OCI-LY3 (cell line): Measurements from ENCODE around the gene ATP8A2.

Experiments
- H2AFZ ChIP-seq: fragments of 200-600, 300-600 bp; shearing (Covaris generic); 2 replicates; pipeline ENCODE4 v1.6.0; 2014; ENCODE audit warnings: antibody characterized with exemption, low read depth, low read length
- H3K27ac ChIP-seq: fragments of 200-600, 300-600 bp; sonication (generic); 2 replicates; pipeline ENCODE4 v1.5.1; 2014; ENCODE audit warnings: mild to moderate bottlenecking, low read length, moderate library complexity, mixed read lengths
- H3K27me3 ChIP-seq: fragments of 200-600, 300-600 bp; sonication (generic); 2 replicates; pipeline ENCODE4 v1.6.1; 2014; ENCODE audit warnings: low read depth, low read length, mixed read lengths
- H3K36me3 ChIP-seq: fragments of 200-600, 300-600 bp; sonication (generic); replicated peaks from 2 replicates; pipeline ENCODE3; 2014; ENCODE audit warnings: low read depth, low read length, mixed read lengths
- H3K4me1 ChIP-seq: fragments of 300-600, 200-600 bp; sonication (generic); 2 replicates; pipeline ENCODE4 v1.6.1; 2014; ENCODE audit warnings: low read length, mixed read lengths
- H3K4me2 ChIP-seq: fragments of 200-600, 300-600 bp; sonication (generic); 2 replicates; pipeline ENCODE4 v1.6.1; 2014; ENCODE audit warnings: low read length, mixed read lengths
- H3K4me3 ChIP-seq: fragments of 300-600, 200-600 bp; sonication (generic); 2 replicates; pipeline ENCODE4 v1.5.1; 2014; ENCODE audit warnings: antibody characterized with exemption, mild to moderate bottlenecking, low read length, moderate library complexity
- H3K79me2 ChIP-seq: fragments of 300-600, 200-600 bp; shearing (Covaris generic); 2 replicates; pipeline ENCODE4 v1.6.1; 2014; ENCODE audit warnings: mild to moderate bottlenecking, low read length, mixed read lengths
- H3K9ac ChIP-seq: fragments of 300-600, 200-600 bp; shearing (Covaris generic); 2 replicates; pipeline ENCODE4 v1.6.0; 2014; ENCODE audit warnings: mild to moderate bottlenecking, low read length, moderate library complexity
- H3K9me3 ChIP-seq: fragments of 200-600, 300-600 bp; shearing (Covaris generic); 2 replicates; pipeline ENCODE4 v1.6.1; 2014; ENCODE audit warnings: low read length, mixed read lengths; ENCODE audit not compliant: insufficient read depth
- H4K20me1 ChIP-seq: fragments of 200-600, 300-600 bp; sonication (generic); 2 replicates; pipeline ENCODE4 v1.6.1; 2016; ENCODE audit warnings: low read length, mixed read lengths; ENCODE audit not compliant: insufficient read depth
- CTCF ChIP-seq: fragments of 200-600, 300-600 bp; sonication (generic); IDR thresholded peaks from 2 replicates; pipeline ENCODE4 v1.5.1; 2014; ENCODE audit warnings: antibody characterized with exemption, low read length, low read depth
- EZH2phosphoT487 ChIP-seq: fragments of 200-600 bp; shearing (Covaris generic); IDR thresholded peaks from 2 replicates; pipeline ENCODE4 v1.6.1; 2018; ENCODE audit warnings: antibody characterized with exemption, mixed run types, low read depth

ATP8A2 gene

DNA sequence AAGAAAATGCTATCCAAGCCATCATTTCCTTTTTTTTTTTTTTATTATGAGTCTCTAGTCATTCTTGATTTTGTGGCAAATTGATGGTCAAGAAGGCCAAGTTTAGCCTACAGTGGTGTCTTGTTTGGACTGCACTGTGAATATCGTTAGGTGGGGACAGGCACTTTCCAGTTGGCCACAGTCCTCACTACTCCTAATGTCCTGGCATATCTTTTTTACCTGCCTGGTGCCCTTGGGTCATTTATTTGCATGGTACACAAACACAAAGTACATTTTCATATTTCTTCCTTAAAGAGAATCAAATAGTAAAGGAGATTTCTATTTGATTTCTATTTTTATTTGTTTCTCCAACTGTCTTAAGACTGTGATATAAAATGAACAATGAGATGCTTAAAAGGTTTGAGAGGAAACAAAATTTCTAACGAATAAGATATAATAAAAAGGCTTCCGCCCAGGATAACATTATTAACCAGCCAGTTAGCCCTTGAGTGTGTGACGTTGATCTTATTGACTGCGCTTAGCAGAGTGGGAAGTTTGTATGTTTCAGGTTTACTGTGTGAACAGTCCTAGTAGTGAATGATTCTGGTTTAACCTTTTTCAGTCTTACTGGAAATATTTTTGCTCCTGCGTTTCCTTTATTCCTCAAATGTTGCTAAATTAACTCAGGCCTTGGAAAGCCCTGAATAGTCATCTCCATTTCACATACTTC, 312.0 kb downstream of the ATP8A2 start:
- H2AFZ ChIP-seq, result no peak overlapping the region
- no peak overlapping the region for H3K4me3 ChIP-seq
- no peaks in the 10 kb centered on the region for H3K4me1 ChIP-seq
- no peaks in the 10 kb centered on the region for H3K79me2 ChIP-seq
- H3K9ac ChIP-seq, result no peak overlapping the region
- TF ChIP-seq EZH2phosphoT487, result no peak
- no peaks in the 10 kb centered on the region for H3K27me3 ChIP-seq
- H3K36me3 ChIP-seq, result no peaks in the 10 kb centered on the region
- no peak overlapping the region for H3K4me2 ChIP-seq
- H3K9me3 ChIP-seq, result no peaks in the 10 kb centered on the region
- H3K27ac ChIP-seq, result no peak overlapping the region
- no peaks in the 10 kb centered on the region for H4K20me1 ChIP-seq

- Histone ChIP-seq H3K27me3 (no peaks in the 10 kb centered on the region), H4K20me1 (no peaks in the 10 kb centered on the region), H3K4me3 (no peak overlapping the region), H3K79me2 (no peaks in the 10 kb centered on the region), H3K9ac (no peak overlapping the region), H2AFZ (no peak overlapping the region), H3K27ac (no peak overlapping the region), H3K36me3 (no peaks in the 10 kb centered on the region), H3K4me2 (no peak overlapping the region), H3K4me1 (no peaks in the 10 kb centered on the region), H3K9me3 (no peaks in the 10 kb centered on the region)
- TF ChIP-seq EZH2phosphoT487 (no peak), CTCF (no peak)
Observed at GRCh38 chr13:25684491-25684890, 312.7 kb downstream of the ATP8A2 start.

- Histone ChIP-seq H3K9ac (no peak overlapping the region), H3K4me3 (no peak overlapping the region), H3K9me3 (no peaks in the 10 kb centered on the region), H2AFZ (no peak overlapping the region), H3K27ac (no peak overlapping the region), H3K4me2 (no peak overlapping the region), H3K4me1 (no peaks in the 10 kb centered on the region), H4K20me1 (no peaks in the 10 kb centered on the region), H3K27me3 (no peaks in the 10 kb centered on the region), H3K79me2 (no peaks in the 10 kb centered on the region), H3K36me3 (no peaks in the 10 kb centered on the region)
- TF ChIP-seq CTCF, result no peak
Observed at GRCh38 chr13:25686831-25687470, 315.2 kb downstream of the ATP8A2 start.

DNA sequence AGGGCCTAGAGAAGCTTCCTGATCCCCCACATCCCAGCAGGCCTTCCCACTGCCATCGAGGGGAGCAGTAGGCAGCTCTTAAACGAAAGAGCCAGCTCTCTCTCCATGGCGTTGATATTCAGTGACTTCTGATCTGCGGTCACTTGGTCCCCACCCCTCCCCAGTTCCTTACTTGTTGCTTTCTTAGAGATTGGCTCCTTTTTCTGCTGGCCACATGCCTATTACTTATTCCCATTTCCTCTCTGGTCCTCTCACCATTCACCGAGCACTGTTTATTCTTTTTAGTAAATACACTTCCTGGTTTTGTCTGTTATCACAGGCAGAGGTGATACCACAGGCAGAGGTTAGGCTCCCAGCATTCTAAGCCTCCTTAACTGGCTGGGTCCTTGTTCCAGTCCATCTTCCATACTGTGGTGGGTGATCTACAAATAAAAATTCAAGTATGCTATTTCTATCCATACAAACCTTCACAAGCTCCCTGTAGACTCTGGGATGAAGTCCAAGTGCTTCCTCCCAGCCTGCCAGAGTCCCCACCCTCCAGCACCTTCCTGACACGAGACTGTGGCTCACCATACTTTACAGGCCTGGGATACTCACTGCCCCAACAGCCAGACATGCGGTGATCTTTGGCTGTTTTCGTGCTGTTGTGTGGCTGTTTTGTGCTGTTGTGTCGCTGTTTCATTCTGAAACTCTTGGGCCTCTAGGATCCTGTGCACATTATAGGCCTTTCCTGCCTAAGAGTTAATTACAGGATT, 315.9 kb downstream of the ATP8A2 start:
- Histone ChIP-seq H4K20me1 (no peaks in the 10 kb centered on the region), H2AFZ (no peak overlapping the region), H3K79me2 (no peaks in the 10 kb centered on the region), H3K27me3 (no peaks in the 10 kb centered on the region), H3K9me3 (no peaks in the 10 kb centered on the region), H3K4me2 (no peak overlapping the region), H3K36me3 (no peaks in the 10 kb centered on the region), H3K9ac (no peak overlapping the region), H3K4me3 (no peak overlapping the region), H3K27ac (no peak overlapping the region), H3K4me1 (no peaks in the 10 kb centered on the region)
- TF ChIP-seq EZH2phosphoT487 (no peak), CTCF (no peak)
